WI38 (cell line): ENCODE data around the gene BLOC1S5.
"Not testable (repeated sequence)": the region's sequence is repeated elsewhere in the genome, so short reads cannot be mapped to it uniquely, and the experiment has no call there.

Experiments
- H3K4me3 ChIP-seq: 2 replicates; pipeline ENCODE4 v1.5.1; 2011; ENCODE audit warnings: low read depth, mild to moderate bottlenecking, control low read depth, low read length
- TF ChIP-seq, protein P1 (sequence below): IDR thresholded peaks from 2 replicates; pipeline ENCODE4 v1.5.1; 2012; ENCODE audit warnings: low read depth, mild to moderate bottlenecking, control low read depth, low read length

BLOC1S5 gene

DNA sequence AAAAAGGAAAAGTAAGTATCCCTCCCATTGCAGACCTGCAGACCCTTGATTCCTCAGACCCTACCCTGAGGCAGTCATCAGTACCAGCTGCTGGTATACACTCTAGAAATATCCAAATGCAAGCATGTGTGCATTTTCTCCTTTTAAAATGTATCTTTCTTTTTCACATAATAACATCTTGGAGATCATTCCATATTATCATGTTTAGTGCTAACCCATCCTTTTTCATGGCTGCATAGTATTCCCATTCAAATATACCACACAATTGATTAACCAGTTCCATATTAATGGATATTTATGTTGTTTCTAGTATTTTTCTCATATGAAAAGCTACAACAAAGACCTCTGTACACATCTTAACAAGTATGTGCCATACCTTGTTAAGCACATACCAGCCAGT lies 70.8 kb downstream of the BLOC1S5 start:
- TF ChIP-seq, protein P1, sequence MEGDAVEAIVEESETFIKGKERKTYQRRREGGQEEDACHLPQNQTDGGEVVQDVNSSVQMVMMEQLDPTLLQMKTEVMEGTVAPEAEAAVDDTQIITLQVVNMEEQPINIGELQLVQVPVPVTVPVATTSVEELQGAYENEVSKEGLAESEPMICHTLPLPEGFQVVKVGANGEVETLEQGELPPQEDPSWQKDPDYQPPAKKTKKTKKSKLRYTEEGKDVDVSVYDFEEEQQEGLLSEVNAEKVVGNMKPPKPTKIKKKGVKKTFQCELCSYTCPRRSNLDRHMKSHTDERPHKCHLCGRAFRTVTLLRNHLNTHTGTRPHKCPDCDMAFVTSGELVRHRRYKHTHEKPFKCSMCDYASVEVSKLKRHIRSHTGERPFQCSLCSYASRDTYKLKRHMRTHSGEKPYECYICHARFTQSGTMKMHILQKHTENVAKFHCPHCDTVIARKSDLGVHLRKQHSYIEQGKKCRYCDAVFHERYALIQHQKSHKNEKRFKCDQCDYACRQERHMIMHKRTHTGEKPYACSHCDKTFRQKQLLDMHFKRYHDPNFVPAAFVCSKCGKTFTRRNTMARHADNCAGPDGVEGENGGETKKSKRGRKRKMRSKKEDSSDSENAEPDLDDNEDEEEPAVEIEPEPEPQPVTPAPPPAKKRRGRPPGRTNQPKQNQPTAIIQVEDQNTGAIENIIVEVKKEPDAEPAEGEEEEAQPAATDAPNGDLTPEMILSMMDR = no peak
- no peak overlapping the region for H3K4me3 ChIP-seq

DNA sequence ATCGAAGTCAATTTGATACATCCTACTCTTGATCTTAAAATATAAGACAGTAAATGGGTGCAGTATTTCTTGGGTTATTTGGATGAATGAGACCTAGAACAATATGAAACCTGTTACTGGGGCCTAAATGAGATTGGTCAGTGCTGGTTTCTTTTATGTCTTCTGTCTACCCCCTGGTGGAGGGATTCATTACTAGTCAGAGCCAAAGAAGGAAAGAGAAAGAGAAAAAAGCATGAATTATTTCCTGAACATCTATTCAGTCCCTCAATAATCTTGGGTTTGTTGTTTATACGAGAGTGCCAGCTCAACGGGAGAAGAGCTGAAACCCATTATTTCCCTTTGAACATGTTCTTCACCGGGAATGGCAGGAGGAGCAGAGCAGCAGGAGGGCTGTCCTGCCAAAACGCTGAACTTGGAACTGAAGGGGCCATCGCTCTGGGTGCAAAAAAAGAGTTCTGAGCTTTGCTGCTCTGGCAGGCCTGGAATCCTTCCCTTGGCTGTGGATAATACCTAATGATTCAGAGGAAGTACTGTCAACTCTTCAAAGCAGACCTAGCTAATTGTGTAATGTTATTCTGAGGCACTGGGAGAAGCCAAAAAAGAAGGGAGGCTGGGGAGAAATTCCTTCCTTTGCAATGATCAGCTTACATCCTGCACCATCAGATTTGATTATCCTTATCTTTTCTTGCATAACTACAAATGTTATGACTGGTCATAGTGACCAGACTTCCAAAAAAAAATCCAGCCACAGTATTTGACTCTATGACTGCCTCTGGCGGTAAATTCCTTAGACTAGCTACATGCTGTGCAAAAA lies 72.0 kb downstream of the BLOC1S5 start:
- no peak overlapping the region for H3K4me3 ChIP-seq
- TF ChIP-seq, protein P1 = 0 out of 2 replicates have a peak, but pooled peaks have one; percentile 17

DNA sequence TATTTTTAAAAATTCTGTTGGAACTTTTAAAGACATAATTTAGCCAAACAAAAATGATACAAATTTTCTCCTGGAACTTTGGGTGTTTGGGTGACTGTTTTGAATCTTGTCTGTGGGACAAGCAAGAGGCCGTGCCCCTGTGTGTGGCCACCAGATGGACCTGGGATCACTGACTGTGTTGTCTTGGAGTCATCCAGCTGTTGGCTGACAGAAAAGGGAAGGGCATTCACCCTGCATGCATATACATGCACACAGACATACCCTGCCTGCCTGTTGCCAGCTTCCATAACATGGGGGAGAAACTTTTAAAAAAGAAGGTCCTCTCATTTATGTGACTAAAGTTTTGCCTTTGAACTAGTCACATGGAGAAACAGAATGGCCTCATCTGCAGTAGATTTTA lies 72.7 kb downstream of the BLOC1S5 start:
- no peak overlapping the region for H3K4me3 ChIP-seq
- TF ChIP-seq, protein P1 = no peak

DNA sequence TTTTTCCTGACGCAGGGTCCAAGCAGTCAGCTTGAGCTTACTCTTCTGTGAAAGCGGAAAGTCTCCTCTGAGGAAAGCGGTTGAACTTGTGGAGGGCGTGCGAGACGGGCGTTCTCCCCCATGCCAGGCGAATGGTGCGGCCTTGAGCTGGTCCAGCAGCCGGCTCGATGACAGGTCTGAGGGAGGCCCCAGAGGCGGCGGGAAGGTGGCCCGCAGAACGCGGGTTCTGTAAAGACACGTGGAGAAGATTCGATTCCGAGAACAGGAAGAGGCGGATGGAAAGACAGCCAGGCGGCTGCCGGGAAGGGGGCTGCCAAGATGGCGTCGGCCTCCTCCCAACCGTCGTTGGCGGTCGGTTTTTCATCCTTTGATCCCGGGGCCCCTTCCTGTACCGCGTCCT lies 78.0 kb downstream of the BLOC1S5 start:
- TF ChIP-seq, protein P1 = no peak
- H3K4me3 ChIP-seq = no peak overlapping the region

DNA sequence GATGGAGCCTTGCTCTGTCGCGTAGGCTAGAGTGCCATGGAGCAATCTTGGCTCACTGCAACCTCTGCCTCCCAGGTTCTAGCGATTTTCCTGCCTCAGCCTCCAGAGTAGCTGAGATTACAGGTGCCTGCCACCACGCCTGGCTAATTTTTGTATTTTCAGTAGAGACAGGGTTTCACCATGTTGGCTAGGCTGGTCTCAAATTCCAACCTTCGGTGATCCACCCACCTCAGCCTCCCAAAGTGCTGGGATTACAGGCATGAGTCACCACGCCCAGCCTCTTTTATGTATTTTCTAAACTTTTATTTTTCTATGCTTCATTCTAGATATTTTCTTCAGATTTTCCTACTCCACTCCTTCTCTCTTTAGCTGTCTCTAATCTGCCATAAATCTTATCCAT lies 80.2 kb downstream of the BLOC1S5 start:
- not testable (repeated sequence) for H3K4me3 ChIP-seq

DNA sequence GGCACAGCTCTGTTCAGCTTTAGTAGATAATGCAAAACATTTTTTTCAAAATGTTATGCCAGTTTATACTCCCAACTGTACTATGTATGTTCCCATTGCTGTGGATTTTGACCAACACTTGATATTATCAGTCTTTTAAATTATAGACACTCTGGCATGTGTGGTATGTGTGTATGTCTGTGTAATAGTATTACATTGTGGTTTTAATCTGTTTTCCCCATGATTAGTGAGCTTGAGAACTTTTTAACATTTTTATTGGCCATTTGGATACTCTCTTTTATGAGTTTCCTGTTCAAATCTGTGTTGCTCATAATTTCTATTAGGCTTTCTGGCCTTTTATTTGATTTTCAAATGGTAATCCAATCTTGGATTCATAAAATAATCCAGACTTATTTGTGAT lies 84.4 kb downstream of the BLOC1S5 start:
- TF ChIP-seq, protein P1 = no peak
- no peak overlapping the region for H3K4me3 ChIP-seq

DNA sequence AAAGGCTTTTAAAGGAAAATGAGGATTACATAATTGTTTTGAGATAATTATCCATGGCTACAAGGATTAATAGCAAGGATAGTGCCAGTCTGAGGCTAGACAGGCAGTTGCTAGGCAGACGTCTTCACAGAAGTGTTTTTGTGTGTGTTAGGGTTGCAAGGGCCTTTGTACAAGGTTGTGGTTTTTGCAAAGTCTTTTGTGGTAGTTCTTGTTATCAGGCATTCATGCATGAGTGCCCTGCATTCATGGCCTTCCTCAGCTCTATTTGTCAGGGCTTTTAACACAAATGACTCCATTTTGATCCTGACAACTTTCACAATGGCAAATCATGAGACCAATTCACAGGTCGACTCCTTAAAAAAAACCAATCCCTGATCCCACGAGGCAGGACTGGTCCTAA lies 85.5 kb downstream of the BLOC1S5 start:
- no peak overlapping the region for H3K4me3 ChIP-seq
- TF ChIP-seq, protein P1 = no peak
